Hindlimb muscle (tissue), 1 donor: ENCODE data around the gene PLEKHF1. TPM values are rescaled to one million over a fixed set of nuclear protein-coding genes. Genes with fewer than 3 reads are reported as not detected.
"Not testable (repeated sequence)": the region's sequence is repeated elsewhere in the genome, so short reads cannot be mapped to it uniquely, and the experiment has no call there.

ENCODE experiments used
- DNase-seq: peaks from one replicate; pipeline ENCODE4 v3.0.0-alpha.2; 2013
- polyA plus RNA-seq: library from polyadenylated mRNA; unstranded; fragments of 120-200 nt; gene quantifications from one replicate; pipeline ENCODE4 v1.2.1, GENCODE V29; 2013; ENCODE audit not compliant: insufficient read length

PLEKHF1 gene
- polyA plus RNA-seq, 1 donor: 4.4 TPM

- no peak for DNase-seq
These were observed 37.1 kb downstream of the PLEKHF1 start for GRCh38 chr19:29702161-29702962.

- DNase-seq: no peak
These were observed 37.7 kb downstream of the PLEKHF1 start for GRCh38 chr19:29702963-29703320.

GRCh38 chr19:29704562-29705558, 39.6 kb downstream of the PLEKHF1 start:
- no peak for DNase-seq

GRCh38 chr19:29705706-29706105, 40.4 kb downstream of the PLEKHF1 start:
- DNase-seq: no peak

GRCh38 chr19:29706635-29707034, 41.4 kb downstream of the PLEKHF1 start:
- DNase-seq: no peak

- no peak for DNase-seq
These were observed 43.5 kb downstream of the PLEKHF1 start for GRCh38 chr19:29708554-29709439.

- DNase-seq: not testable (repeated sequence)
These were observed 44.2 kb downstream of the PLEKHF1 start for GRCh38 chr19:29709440-29709798.

- DNase-seq: no peak
These were observed 46.4 kb downstream of the PLEKHF1 start for GRCh38 chr19:29711584-29712132.

GRCh38 chr19:29712744-29713516, 47.7 kb downstream of the PLEKHF1 start:
- no peak for DNase-seq

- no peak for DNase-seq
These were observed 49.2 kb downstream of the PLEKHF1 start for GRCh38 chr19:29714371-29714952.

- peak; percentile 77 for DNase-seq
These were observed 49.9 kb downstream of the PLEKHF1 start, which contains the start of gene C19orf12 for GRCh38 chr19:29714953-29715700. Gene C19orf12 (minus strand): TSS chr19:29715261. CDS start chr19:29708413, 6,848 bp downstream.

- DNase-seq: no peak
These were observed 50.7 kb downstream of the PLEKHF1 start for GRCh38 chr19:29715701-29716581.

GRCh38 chr19:29717051-29717450, 51.8 kb downstream of the PLEKHF1 start:
- no peak for DNase-seq

- peak; percentile 18 for DNase-seq
These were observed 58.9 kb downstream of the PLEKHF1 start for GRCh38 chr19:29724102-29724641.

- DNase-seq: no peak
These were observed 59.5 kb downstream of the PLEKHF1 start for GRCh38 chr19:29724746-29725145.
